Loucy (cell line): ENCODE measurements around the gene PEMT.

Experiments
- EZH2phosphoT487 ChIP-seq: fragments of 200-600 bp; IDR thresholded peaks from 2 replicates; pipeline ENCODE4 v1.6.1; 2018; ENCODE audit warnings: antibody characterized with exemption, mild to moderate bottlenecking, moderate library complexity, borderline replicate concordance
- TF ChIP-seq, protein P1 (sequence below): fragments of 200-600 bp; sonication (generic); conservative IDR thresholded peaks from 2 replicates; pipeline ENCODE4 v1.5.1; 2014; ENCODE audit warnings: mild to moderate bottlenecking, antibody characterized with exemption, low read length

DNA sequence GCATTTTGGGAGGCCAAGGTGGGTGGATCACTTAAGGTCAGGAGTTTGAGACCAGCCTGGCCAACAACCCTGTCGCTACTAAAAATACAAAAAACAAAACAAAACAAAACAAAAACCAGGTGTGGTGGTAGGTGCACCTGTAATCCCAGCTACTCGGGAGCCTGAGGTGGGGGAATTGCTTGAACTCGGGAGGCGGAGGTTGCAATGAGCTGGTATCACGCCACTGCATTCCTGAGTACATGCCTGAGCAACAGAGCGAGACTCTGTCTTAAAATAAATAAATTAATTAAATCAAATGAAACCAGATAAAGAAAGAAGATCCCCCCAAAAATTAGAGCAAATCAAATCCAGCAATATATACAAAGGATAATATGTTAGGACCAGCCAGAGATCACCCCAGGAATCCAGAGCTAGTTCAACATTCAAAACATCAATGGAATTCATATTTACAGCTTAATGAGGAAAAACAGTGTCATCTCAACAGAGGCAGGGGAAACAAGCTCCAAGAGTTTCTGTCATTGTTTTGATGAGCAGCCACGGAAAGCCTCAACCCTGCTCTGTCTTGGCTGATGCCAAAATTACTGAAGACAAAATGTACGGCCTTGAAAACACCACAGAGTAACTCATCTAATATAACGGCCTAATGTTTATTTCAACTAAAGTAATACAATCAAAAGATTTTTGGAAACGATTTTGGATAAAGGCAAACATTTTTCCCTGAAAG lies 3.7 kb downstream of the PEMT start:
- TF ChIP-seq, protein P1, sequence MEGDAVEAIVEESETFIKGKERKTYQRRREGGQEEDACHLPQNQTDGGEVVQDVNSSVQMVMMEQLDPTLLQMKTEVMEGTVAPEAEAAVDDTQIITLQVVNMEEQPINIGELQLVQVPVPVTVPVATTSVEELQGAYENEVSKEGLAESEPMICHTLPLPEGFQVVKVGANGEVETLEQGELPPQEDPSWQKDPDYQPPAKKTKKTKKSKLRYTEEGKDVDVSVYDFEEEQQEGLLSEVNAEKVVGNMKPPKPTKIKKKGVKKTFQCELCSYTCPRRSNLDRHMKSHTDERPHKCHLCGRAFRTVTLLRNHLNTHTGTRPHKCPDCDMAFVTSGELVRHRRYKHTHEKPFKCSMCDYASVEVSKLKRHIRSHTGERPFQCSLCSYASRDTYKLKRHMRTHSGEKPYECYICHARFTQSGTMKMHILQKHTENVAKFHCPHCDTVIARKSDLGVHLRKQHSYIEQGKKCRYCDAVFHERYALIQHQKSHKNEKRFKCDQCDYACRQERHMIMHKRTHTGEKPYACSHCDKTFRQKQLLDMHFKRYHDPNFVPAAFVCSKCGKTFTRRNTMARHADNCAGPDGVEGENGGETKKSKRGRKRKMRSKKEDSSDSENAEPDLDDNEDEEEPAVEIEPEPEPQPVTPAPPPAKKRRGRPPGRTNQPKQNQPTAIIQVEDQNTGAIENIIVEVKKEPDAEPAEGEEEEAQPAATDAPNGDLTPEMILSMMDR: no peak
- TF ChIP-seq EZH2phosphoT487: no peak
